Neural progenitor cell (in vitro differentiated cells): ENCODE results near the gene B3GNT9.

Experiments used
- EZH2 ChIP-seq: fragments of 200-600 bp; sonication (generic); IDR thresholded peaks from 2 replicates; pipeline ENCODE4 v1.6.1; 2017; ENCODE audit warnings: antibody characterized with exemption, mild to moderate bottlenecking, moderate library complexity
- TF ChIP-seq, protein P1 (sequence below): fragments of 200-600 bp; sonication (generic); IDR thresholded peaks from 2 replicates; pipeline ENCODE4 v1.5.1; 2017; ENCODE audit warnings: antibody characterized with exemption, mild to moderate bottlenecking

DNA sequence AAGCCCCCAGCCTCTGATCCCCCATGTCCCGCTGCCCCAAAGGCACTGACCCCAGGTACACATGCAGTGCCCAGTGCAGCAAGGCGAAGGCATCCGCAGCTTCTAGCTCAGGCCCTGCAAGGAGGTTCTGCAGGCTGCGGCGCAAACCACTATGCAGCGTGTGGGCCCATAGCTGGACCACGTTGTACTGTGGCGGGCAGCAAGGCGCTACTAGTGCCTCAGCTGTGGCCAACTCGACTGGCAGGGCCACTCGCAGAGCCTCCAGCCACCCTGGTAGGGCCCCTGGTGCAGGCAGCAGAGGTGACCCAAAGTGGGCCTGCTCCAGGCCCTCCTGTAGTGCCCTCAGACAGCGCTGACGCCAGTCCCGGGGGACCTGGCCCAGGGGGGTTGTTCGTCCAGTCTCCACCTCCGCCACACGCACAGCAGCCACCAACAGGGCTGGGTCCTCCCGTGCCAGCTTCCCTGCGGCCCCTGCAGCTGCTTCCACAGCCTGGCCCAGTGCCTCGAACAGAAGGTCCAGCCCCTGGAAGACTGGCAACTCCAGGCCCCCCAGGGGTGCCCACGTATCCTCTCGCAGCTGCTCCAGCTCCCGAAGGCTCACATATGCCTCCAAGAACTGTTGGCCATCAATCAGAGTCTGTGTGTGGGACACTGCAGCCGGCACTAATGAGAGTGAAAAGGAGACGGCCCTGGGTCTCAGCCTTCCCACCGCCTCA, 36.5 kb upstream of the B3GNT9 start:
- TF ChIP-seq, protein P1, sequence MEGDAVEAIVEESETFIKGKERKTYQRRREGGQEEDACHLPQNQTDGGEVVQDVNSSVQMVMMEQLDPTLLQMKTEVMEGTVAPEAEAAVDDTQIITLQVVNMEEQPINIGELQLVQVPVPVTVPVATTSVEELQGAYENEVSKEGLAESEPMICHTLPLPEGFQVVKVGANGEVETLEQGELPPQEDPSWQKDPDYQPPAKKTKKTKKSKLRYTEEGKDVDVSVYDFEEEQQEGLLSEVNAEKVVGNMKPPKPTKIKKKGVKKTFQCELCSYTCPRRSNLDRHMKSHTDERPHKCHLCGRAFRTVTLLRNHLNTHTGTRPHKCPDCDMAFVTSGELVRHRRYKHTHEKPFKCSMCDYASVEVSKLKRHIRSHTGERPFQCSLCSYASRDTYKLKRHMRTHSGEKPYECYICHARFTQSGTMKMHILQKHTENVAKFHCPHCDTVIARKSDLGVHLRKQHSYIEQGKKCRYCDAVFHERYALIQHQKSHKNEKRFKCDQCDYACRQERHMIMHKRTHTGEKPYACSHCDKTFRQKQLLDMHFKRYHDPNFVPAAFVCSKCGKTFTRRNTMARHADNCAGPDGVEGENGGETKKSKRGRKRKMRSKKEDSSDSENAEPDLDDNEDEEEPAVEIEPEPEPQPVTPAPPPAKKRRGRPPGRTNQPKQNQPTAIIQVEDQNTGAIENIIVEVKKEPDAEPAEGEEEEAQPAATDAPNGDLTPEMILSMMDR: no peak
- no peak for TF ChIP-seq EZH2
